HG03045 (cell line): Measurements from ENCODE around the gene PRPSAP1.
A peak's percentile ranks its signal among the peaks of the same experiment; 100 is the strongest.
"Not testable (repeated sequence)": the region's sequence is repeated elsewhere in the genome, so short reads cannot be mapped to it uniquely, and the experiment has no call there.

Experiments
- ATAC-seq: cut with Tn5 transposase; IDR thresholded peaks from one replicate; pipeline ENCODE4 v1.9.1; 2021; ENCODE audit warnings: mild to moderate bottlenecking, moderate library complexity; ENCODE audit not compliant: unreplicated experiment

Gene PRPSAP1

GRCh38 chr17:76278268-76278908 is 75.3 kb downstream of the PRPSAP1 start:
- ATAC-seq = no peak

DNA sequence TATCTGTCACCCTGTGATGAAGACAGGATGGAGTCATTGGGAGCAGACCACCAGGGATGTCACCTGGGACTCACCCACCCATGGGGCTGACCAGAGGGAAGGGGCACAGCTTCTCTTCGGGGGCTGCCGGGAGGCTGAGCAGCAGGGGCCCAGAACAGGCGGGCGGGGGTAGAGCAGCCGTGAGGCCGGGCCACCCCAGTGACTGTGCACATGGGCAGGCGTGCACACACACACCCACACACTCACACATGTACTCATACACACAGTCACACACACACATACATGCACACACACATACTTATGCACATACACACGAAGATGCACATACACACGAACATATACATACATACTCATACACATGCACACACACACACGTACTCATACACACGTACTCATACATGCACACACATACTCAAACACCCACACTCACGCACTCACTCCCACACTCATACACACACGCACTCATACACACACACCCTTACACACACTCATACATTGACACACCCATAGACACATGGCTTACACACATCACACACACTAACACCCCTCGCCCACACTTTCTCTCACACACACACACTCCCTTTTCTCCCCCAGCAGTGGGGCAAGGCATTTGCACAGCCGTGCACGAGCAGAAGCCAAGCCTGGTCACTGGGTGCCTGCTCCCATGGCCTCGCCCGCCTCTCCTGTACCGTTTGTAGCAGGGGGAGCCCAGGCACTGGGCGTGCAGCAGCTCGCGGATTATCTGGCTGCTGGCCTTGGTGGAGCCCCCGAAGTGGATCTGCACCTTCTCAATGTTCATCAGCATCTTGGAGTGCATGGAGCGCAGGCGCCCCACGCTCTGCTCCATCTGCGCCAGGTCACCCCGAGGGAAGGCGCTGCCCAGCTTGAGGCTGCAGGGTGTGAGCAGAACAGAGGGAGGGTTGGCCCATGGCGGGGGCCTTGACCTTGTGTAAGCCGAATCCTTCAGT is 76.1 kb downstream of the PRPSAP1 start:
- no peak for ATAC-seq

DNA sequence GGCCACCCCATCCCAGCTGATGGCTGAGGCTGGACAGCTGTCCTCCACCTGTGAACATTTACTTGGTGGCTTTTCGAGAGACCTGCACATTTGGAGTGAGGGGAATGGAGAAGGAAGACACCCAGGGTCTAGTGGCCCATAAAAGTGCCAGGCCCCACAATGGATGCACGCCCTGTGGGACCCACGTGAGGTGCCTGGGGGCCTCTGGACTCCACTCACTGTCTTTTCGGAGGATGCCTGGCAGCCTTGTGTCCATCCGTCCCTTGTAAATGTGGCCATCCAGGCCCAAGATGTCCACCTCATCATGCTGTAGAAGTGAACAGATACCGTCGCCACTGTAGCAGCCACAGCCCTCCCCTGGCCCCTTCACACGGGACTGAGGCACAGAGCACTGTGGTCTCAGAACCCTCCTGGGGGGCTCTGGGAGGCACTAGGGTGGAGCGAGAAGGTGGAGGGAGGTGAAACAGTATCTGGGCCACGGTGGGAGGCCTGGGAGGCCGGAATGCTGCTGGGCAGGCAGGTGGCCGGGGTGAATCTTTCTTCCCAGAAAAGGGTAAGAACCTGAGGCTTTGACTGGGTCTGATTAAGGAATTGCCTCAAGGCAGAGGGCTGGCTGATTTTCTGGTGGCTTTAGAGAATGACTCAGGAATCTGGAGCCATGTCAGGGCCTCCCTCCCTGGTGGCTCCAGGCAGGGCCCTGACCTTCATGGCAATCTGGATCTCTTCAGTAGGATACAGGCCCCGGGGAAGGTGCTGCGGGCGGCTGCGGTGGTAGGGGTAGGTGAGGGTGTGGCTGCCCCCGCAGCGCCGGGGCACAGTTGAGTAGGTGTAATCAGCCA is 77.0 kb downstream of the PRPSAP1 start:
- no peak for ATAC-seq

DNA sequence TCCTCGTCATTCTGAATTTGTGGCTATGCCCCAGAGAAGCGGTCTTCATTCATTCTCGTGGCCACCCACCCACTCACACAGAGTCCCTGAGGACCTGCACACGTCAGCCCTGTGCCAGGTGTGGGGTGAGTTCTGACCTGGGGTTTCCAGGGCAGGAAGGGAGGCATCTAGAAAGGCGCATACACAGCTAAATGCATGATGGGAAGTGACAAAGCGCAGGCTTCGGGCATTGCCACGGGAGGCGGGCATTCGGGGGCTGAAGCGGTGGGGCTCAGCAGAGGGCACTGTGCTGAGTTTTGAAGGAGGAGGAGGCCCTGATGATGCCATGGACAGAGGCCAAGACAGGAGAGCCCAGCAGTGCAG is 77.7 kb downstream of the PRPSAP1 start:
- ATAC-seq = no peak

DNA sequence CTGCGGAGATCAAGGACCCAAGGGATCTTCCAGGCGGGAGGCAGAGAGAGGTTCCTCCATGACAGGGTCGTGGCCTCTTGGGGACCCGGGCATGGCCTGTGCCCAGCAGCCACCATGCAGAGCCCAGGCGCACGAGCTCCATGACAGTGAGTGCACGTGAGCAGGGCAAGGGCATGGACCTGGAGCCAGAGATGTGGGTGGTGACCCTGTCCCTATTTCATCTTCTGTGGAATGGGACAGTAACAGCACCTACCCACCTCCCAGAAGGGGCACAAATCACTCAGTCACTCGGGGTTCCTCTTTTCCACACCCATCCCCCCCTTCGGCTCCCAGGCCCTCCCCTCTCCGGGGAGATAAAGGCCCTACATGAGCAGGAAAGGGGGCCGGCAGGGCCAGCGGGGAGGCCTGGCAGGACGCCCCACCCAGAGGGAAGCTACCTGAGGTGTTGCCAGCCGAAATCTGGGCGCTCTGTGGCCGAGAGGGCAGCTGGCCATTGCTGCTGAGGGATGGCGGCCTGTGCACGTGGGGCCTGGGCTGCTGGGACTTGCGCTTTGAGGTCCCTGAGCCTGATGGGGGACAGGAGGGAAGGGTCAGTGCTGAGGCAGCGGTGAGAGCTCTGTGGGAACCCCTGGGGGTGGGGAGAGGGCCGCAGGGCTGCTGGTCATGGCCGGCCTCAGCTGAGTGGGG is 78.2 kb downstream of the PRPSAP1 start:
- no peak for ATAC-seq

- no peak for ATAC-seq
Observed at GRCh38 chr17:76274112-76274956, 79.4 kb downstream of the PRPSAP1 start.

GRCh38 chr17:76273445-76274111 is 80.1 kb downstream of the PRPSAP1 start:
- ATAC-seq = no peak

DNA sequence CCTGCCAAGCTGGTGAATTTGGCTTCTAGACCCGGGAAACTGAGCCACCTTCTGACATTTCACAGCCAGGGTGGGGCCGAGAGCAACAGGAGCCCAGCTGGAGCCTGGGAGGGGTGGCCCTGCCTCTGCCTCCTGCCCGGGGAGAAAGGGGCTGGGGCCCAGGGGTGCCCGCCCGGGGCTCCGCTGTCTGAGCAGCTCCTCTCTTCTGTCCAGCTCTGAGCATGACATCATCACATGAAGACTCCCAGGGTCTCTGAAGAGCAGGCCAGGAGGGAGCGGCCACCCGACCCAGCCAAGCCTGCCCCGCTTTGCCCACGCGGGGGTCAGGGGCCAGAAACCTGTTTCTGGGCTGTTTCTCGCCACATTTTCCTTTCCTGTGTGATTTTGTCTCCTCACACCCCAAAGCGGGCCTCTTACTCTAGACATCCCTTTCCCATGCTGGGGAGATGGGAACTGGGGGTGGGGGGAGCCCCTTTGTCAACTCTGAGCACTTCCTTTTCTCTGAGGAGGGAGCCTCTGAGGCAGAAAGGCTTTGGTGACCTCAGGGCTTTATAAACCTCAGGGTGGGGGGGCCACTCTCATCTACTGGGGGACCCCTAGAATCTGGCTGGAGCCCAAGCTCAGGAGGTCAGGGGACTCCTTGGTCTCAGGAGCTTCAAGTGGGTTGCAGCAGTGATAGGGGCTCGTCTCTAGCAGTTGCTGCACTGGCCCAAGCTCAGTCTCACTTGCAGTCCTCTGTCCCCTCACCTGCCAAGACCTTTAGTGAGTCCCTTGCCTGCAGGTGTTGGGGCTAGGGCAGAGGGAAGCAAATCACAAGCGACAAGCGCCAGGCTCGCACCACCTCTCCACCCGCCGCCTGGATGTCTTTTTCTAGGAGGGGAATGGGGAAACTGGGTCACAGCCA is 80.9 kb downstream of the PRPSAP1 start:
- ATAC-seq = peak; percentile 23

DNA sequence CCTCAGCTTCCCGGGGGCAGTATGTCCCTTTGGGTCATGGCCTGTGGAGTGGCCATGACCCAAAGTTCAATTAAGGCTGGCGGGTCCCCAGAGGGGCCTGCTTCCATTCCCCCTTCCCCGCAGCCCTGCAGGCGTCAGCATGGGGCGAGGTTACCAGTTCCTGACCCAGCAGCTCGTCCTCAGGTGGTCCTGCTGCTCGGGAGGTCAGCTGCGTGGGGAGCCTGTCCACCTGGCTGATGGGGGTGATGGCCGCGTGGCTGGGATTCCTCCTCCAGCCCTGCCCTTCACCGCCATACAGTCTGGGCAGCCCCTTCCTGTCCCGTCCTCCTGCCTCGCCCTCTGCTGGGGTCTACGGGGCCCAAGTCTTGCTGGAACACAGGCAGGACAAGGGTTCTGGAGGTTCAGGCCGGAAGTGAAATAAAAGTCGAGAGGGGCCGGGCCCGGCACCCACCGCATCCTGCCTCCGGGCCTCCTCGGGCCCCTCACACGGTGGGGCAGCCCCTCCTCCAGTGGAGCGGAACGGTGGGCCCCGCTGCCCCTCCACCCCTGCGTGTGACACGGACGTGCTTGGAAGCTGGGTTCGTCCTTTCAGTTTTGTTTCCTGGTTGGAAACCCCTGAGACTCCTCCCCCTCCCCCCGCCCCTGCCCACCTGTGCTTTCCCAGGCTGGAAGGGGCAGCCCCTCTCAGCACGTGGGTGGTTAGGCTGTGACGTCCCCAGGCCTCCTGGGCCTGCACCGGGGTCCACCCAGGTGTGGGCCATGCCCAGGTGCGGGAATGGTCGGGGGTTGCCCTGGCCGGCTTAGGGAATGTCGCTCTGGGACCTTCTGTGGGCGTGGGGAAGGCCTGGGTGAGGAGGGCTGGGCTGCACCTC is 81.8 kb downstream of the PRPSAP1 start:
- peak; percentile 45 for ATAC-seq

DNA sequence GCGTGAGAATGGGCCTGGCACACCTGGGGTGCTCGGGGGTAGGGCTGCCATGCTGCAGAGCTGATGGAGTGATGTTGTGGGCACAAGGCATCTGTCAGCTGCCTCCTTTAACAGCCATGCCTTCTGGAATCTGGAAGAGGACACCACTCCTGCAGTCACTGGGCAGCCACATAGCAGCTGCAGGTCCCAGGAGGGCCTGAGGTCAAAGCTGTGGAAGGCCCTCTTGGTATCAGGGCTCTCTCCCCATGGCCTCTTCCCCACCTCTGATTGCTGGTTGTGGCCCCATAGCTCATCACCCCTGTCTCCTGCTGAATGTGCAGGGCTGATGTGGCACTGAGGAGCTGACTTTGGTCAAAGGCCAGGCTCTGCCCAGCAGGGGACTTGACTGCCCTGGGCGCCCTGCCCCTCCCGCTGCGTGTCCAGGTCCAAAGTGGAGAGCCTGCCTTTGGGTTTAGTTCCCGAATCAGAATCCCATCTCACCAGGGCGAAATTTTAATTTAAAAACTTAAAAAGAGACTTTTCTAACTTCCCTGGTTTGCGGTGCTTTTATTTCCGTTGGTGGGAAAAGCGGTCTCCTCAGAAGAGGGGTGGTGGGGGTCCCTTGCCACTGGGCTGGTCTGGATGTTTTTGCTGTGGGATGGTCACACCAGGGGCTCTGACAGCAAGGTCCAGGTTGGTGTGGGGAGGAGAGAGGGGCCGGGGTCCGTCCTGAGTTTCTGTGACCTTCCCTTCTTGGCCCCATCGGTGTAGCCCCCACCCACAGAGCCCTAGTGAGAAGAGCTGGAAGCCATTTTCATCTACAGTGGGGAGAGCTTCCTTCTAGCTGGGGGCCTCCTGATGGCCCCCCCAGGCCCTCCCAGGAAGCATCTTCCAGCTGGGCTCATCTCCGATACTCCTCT is 82.7 kb downstream of the PRPSAP1 start:
- ATAC-seq = peak; percentile 4

GRCh38 chr17:76270127-76270592 is 83.6 kb downstream of the PRPSAP1 start:
- ATAC-seq = no peak

DNA sequence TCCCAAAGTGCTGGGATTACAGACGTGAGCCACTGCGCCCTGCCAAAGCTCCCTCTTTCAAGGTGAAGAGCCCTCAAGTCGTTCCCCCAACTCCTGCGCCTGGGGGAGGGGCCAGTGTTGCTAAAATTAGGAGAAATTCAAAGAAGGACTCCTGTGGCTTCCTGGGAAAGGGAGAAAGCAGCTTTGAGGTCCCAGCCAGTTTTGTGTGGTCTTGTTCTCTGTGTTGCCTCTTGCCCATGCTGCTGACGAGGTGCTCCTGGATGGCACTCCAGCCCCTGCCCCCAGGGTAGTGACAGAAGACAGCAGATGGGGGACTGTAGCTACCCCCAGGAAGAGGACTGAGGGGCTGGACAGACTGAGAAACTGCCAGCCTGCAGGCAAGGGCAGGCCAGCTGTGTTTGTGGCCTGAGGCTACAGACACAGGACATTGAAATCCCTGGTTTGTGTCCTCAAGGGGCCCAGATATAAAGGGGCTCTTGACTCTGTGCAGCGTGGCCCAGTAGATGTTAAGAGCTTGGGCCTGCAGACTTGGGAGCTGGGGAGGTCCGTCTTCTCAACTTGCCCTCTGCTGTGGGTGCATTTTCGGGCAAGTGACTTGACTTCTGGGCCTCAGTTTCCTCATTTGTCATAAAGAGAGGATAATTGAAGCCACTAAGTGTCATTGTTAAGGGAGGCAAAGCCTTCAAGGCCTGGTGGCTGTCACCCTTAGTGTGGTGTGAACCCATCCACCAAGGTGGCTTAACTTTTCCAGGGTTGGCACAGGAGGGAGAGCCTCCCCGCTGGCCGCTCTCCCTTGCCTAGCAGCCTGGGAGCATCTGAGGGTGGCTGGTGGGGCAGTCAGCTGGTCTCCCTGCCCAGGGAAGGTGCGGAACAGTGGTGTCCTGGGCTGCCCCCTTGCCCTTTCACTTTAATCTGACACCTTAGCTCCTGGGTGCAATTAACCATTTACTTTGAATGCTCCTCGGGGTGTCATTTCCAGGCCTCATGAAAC is 84.4 kb downstream of the PRPSAP1 start:
- ATAC-seq = no peak

DNA sequence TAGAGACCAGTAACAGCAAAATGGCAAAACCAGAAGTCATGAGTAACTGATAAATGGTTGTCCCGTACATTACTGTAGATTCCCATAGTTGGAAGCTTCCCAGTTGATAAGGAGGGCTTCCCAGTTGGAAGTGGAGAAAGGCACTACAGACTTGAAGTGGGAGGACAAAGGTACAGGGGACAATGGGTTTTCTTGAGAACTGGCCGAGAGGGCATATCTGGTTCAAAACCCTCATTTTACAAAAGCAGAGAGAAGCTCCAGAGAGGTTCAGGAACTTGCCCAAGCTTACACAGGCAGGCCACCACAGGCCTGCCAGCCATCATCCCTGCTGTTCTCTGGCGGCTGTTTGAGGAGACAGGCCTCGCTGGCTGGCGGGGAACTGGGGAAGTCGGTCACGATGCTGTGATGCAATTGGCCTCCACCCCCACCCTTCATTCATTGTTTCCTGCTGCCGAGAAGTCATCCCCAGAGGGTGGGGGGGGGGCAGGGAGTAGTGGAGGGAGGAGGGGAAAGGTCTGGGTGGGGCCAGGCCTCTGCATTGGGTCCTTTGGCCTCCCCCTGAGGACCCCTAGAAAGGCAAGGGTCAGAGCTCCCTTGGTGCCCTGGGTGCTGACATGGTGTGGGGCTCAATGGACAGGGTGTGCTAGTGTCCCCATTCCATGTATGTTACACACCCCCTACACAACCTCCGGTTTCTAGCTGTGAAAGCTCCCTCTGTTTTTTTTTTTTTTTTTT is 85.5 kb downstream of the PRPSAP1 start:
- ATAC-seq = no peak

DNA sequence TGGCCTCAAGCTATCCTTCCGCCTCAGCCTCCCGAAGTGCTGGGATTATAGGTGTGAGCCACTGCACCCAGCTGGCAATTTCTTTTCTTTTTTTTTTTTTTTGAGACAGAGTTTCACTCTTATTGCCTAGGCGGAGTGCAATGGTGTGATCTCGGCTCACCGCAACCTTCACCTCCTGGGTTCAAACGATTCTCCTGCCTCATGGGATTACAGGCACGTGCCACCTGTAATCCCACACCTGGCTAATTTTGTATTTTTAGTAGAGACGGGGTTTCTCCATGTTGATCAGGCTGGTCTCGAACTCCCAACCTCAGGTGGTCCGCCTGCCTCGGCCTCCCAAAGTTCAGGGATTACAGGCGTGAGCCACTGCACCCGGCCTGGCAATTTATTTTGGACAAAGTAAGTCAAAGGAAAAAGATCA is 86.1 kb downstream of the PRPSAP1 start:
- ATAC-seq = not testable (repeated sequence)
